ENCODE measurements around the gene SHC4. TPM values are rescaled to one million over a fixed set of nuclear protein-coding genes. Genes with fewer than 3 reads are reported as not detected.
A peak's percentile ranks its signal among the peaks of the same experiment; 100 is the strongest.

The SHC4 gene
- total and polyA plus RNA-seq, 2 of the 8 experiments (the other 6 are each of a cell fraction or from before 2014, with no cell fraction given): 0.15 to 0.30 TPM

DNA sequence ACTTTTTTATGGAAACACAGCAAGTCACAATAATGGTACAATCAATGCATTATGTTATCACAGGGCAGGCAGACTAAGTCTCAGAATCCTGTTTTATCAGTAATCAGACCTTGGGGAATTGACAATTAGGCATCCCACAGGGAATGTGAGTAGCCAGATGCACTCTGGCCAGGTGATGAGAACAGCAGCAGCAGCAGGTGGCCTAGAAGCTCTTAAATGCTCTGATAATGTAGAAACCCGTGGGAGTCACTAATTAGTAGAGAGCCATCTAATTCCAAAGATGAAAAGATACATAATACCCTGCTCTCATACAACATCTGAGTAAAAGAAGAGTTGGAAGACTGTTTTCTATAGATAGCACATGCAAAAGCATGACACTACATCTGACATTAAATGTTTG is 165.4 kb downstream of the SHC4 start:
- H4K20me1 ChIP-seq (replicated peaks in 1 of 2; ENCODE audit: control insufficient read depth in 1 of 2, insufficient read depth in 2 of 2, low read length in 2 of 2): peaks cover 2% of the 10 kb centered on the region in 2 experiments
- H3K27ac ChIP-seq (ENCODE audit: low read depth, low read length): no peak overlapping the region
- no peak overlapping the region for H4K8ac ChIP-seq (ENCODE audit: extremely low read depth, insufficient read depth, low read length)
- no peak overlapping the region for H2BK12ac ChIP-seq (ENCODE audit: low read depth, low read length)
- no peak overlapping the region for H2BK120ac ChIP-seq (replicated peaks; ENCODE audit: low read depth, low read length)
- no peak overlapping the region for H2BK5ac ChIP-seq (ENCODE audit: low read depth, low read length)
- H3K4me1 ChIP-seq (replicated peaks in 1 of 4; ENCODE audit: control insufficient read depth in 3 of 4, insufficient read depth in 4 of 4, low read length in 3 of 4): peaks cover 0 to 5% (median 2%) of the 10 kb centered on the region in 4 experiments; a peak in 4 of 7 replicates
- no peaks in the 10 kb centered on the region for H3K27me3 ChIP-seq (replicated peaks in 1 of 4; ENCODE audit: control insufficient read depth in 3 of 4, extremely low read depth in 1 of 4, insufficient read depth in 3 of 4, low read length in 3 of 4)
- no peak overlapping the region for H4K5ac ChIP-seq (ENCODE audit: insufficient read length, low read depth, low read length)
- peaks cover 3% of the 10 kb centered on the region; the same call in 1 of the 2 replicates for H3K79me1 ChIP-seq (ENCODE audit: low read depth, low read length)
- no peak overlapping the region for H3K4ac ChIP-seq (replicated peaks; ENCODE audit: insufficient read length, low read depth, low read length)
- H3K9me3 ChIP-seq (ENCODE audit: insufficient read depth in 2 of 2, low read depth in 1 of 2, low read length in 1 of 2): no peaks in the 10 kb centered on the region
- no peaks in the 10 kb centered on the region for H3K23me2 ChIP-seq (ENCODE audit: low read depth, low read length)
- FAIRE-seq (peak; percentile 93), DNase-seq (ENCODE audit: low read depth in 1 of 2, low spot score in 2 of 2) (no peak)
- no peak overlapping the region for H3K56ac ChIP-seq (replicated peaks; ENCODE audit: insufficient read length, low read depth, low read length)
- peaks cover 0 to 38% of the 10 kb centered on the region in 2 experiments; a peak in 2 of 4 replicates for H3K79me2 ChIP-seq (ENCODE audit: control insufficient read depth in 1 of 2, insufficient read depth in 2 of 2, low read length in 2 of 2)
- no peak overlapping the region for H2AK5ac ChIP-seq (ENCODE audit: low read depth, low read length)
- no peak overlapping the region for H3K23ac ChIP-seq (ENCODE audit: insufficient read length)
- ChIA-PET POLR2A (ENCODE audit: partially characterized antibody) (no interaction called here), CTCF (ENCODE audit: partially characterized antibody) (no interaction called here)
- H3K18ac ChIP-seq (ENCODE audit: extremely low read depth, low read length): no peak overlapping the region
- H2BK15ac ChIP-seq (ENCODE audit: low read length): no peak overlapping the region
- H3K14ac ChIP-seq (ENCODE audit: insufficient read length): no peak overlapping the region
- no peak overlapping the region for H3K4me3 ChIP-seq (ENCODE audit: extremely low read depth in 1 of 4, insufficient read depth in 2 of 4, low read depth in 3 of 4, low read length in 4 of 4)
- no peak overlapping the region for H2AFZ ChIP-seq (ENCODE audit: low read length)
- 14% methylated on average over 1 of the region's 1 CpG; no CpG with 5 or more reads in 1 of the 2 experiments for WGBS, 2 experiments (ENCODE audit: extremely low coverage in 1 of 2, insufficient coverage in 1 of 2, insufficient read length in 1 of 2, insufficient replicate concordance in 2 of 2, low coverage in 1 of 2, low lambda C conversion rate in 2 of 2, missing lambda C conversion rate in 1 of 2)
- H3K4me2 ChIP-seq (ENCODE audit: insufficient read depth in 1 of 2, low read depth in 2 of 2, low read length in 2 of 2): peak overlapping the region in 1 of 2 experiments; percentile 14; a peak in 1 of 4 replicates
- H3K9ac ChIP-seq (replicated peaks in 1 of 4; ENCODE audit: extremely low read depth in 1 of 4, low read depth in 3 of 4, low read length in 3 of 4): no peak overlapping the region
- peaks cover 0 to 25% (median 3%) of the 10 kb centered on the region in 4 experiments; a peak in 4 of 8 replicates for H3K36me3 ChIP-seq (ENCODE audit: control insufficient read depth in 2 of 4, insufficient read depth in 4 of 4, low read length in 3 of 4)
- H2BK20ac ChIP-seq (ENCODE audit: low read length): no peak overlapping the region
- H4K91ac ChIP-seq (replicated peaks; ENCODE audit: insufficient read length, low read length): no peak overlapping the region
- TF ChIP-seq CHD2 (IDR thresholded peaks at IDR 0.05; ENCODE audit: low read length): no peak
- no peak for TF ChIP-seq KDM5A (IDR thresholded peaks at IDR 0.05; ENCODE audit: low read length)
- TF ChIP-seq TAF1 (IDR thresholded peaks at IDR 0.05; ENCODE audit: low read depth, low read length): no peak
- TF ChIP-seq, protein P1, sequence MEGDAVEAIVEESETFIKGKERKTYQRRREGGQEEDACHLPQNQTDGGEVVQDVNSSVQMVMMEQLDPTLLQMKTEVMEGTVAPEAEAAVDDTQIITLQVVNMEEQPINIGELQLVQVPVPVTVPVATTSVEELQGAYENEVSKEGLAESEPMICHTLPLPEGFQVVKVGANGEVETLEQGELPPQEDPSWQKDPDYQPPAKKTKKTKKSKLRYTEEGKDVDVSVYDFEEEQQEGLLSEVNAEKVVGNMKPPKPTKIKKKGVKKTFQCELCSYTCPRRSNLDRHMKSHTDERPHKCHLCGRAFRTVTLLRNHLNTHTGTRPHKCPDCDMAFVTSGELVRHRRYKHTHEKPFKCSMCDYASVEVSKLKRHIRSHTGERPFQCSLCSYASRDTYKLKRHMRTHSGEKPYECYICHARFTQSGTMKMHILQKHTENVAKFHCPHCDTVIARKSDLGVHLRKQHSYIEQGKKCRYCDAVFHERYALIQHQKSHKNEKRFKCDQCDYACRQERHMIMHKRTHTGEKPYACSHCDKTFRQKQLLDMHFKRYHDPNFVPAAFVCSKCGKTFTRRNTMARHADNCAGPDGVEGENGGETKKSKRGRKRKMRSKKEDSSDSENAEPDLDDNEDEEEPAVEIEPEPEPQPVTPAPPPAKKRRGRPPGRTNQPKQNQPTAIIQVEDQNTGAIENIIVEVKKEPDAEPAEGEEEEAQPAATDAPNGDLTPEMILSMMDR (IDR thresholded peaks at IDR 0.05; ENCODE audit: control extremely low read depth in 1 of 3, insufficient read depth in 1 of 3, low read depth in 1 of 3, low read length in 3 of 3): no peak
- TF ChIP-seq BACH1 (IDR thresholded peaks at IDR 0.05; ENCODE audit: low read length): no peak
- TF ChIP-seq POLR2AphosphoS5 (IDR thresholded peaks at IDR 0.05; ENCODE audit: low read depth, low read length): no peak
- TF ChIP-seq TBP (IDR thresholded peaks at IDR 0.05; ENCODE audit: low read depth, low read length): no peak
- TF ChIP-seq CREB1 (IDR thresholded peaks at IDR 0.05): no peak
- TF ChIP-seq NANOG (IDR thresholded peaks at IDR 0.05; ENCODE audit: insufficient read depth, low read depth, low read length, poor library complexity, severe bottlenecking): peak; percentile 86
- no peak for TF ChIP-seq HDAC6 (IDR thresholded peaks at IDR 0.05; ENCODE audit: low read depth, low read length)
- TF ChIP-seq EGR1 (IDR thresholded peaks at IDR 0.05; ENCODE audit: borderline replicate concordance, low read depth, low read length): no peak
- TF ChIP-seq TAF7 (optimal IDR thresholded peaks at IDR 0.05; ENCODE audit: borderline replicate concordance, low read depth, low read length): no peak
- no peak for TF ChIP-seq CHD1 (IDR thresholded peaks at IDR 0.05; ENCODE audit: low read depth, low read length)
